Epidermal melanocyte (primary cell): ENCODE results near the gene EXPH5.

ENCODE experiments used
- DNase-seq: peaks from one replicate; pipeline ENCODE4 v3.0.0; 2011; ENCODE audit warnings: low spot score; ENCODE audit not compliant: insufficient read length

Gene EXPH5

DNA sequence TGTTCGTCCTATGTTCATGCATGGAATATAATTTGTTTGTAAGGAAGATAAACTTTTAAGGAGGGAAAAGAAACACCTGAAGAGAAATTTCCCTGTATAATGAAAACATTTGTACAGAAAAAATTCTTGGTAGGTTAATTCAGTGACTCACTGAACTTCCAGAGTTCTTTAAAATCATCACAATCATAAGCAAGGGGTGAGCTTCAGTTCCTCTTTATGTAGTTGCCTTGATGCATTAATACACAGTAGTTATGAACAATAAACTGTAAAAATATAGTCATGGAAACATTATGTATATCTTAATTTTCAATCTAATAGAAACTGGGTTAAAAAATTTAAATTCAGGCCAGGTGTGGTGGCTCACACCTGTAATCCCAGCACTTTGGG is 125.1 kb downstream of the EXPH5 start:
- DNase-seq = no peak

DNA sequence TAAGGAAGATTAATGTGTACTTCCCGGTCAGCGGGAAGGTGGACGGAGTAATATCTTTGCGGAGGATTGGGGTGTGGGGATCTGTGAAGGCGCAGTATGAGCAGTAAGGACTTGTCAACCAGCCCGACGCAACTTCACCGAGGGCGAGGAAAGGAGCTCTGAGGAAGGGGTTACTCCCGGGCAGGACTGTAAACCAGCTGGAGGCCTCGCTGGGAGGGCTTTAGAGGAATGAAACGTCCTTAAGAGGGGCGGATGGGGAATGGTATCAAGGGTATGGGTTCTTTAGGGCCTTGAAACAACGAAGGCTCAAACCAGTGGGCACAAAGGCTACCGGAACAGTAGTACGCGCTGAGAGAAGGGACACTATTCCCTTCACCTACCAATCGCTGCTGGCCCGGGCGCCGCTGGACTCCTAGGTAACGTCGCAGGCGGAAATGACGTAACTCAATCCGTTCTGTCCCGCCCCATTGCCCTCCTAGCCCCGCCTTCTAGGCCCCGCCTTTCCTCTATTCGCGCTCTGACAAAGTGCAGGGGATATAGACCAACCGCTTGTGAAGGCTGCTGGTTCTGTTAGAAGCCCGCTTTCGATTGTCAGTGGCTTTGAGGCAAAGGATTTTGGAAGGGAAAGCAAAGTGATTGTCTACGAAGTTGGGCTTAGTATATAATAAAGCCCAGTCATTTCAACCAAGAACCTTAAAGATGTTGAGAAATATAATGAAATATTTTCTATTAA is 126.3 kb downstream of the EXPH5 start, which contains the start of gene C11orf65:
C11orf65 (minus strand) TSS at position 439 of the 733 bp plus-strand sequence. CDS start 5,970 bp downstream, outside the sequence.
- DNase-seq = peak; percentile 87

DNA sequence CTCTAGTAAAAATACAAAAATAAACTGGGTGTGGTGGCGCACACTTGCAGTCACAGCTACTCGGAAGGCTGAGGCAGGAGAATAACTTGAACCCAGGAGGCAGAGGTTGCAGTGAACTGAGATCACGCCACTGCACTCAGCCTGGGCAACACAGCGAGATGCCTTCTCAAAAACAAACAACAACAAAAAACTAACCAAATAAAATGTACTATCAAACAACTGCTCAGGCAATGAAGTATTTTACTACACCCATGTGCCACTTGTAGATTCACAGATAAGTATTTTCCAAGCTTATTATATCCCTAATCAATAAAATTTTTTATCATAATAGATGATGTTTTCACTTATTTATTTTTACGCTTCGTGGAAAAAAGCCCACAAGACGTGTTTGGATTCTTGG is 127.2 kb downstream of the EXPH5 start:
- no peak for DNase-seq
